Astrocyte of the cerebellum (primary cell): Measurements from ENCODE around the gene IL18.
A peak's percentile ranks its signal among the peaks of the same experiment; 100 is the strongest.

ENCODE experiments used
- DNase-seq: peaks from one replicate; pipeline ENCODE4 v3.0.0-alpha.2; 2011; ENCODE audit warnings: low read depth
- H3K4me3 ChIP-seq: 2 replicates; pipeline ENCODE4 v1.5.1; 2011; ENCODE audit warnings: mild to moderate bottlenecking, low read depth, low read length, moderate library complexity
- in situ Hi-C: cut with HindIII; loops from 2 replicates; pipeline ENCODE4 v1.10.0; 2017; ENCODE audit warnings: low sequenced_read_pairs
- TF ChIP-seq, protein P1 (sequence below): IDR thresholded peaks from 2 replicates; pipeline ENCODE4 v1.5.1; 2012; ENCODE audit warnings: low read length, low read depth, moderate library complexity, mild to moderate bottlenecking; ENCODE audit errors: missing control alignments

Gene IL18

DNA sequence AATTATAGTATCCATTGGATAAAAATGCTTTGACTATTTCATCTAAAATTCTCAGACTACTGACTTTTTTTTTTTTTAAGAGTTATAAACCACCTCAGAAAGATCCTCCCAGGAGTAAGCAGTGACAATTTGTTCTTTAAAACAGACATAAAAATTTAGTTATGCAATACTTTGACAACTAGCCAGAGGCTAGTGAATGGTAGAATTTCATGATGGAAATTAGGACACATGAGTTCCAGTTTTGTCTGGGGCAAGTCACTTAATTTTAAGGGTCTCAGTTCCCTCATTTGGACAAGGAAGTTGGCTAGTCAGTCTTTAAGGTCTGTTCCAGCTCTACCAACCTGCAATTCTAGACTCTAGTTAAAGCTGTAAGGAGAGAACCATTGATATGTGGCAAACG lies 2.9 kb downstream of the IL18 start:
- H3K4me3 ChIP-seq: no peak overlapping the region
- TF ChIP-seq, protein P1, sequence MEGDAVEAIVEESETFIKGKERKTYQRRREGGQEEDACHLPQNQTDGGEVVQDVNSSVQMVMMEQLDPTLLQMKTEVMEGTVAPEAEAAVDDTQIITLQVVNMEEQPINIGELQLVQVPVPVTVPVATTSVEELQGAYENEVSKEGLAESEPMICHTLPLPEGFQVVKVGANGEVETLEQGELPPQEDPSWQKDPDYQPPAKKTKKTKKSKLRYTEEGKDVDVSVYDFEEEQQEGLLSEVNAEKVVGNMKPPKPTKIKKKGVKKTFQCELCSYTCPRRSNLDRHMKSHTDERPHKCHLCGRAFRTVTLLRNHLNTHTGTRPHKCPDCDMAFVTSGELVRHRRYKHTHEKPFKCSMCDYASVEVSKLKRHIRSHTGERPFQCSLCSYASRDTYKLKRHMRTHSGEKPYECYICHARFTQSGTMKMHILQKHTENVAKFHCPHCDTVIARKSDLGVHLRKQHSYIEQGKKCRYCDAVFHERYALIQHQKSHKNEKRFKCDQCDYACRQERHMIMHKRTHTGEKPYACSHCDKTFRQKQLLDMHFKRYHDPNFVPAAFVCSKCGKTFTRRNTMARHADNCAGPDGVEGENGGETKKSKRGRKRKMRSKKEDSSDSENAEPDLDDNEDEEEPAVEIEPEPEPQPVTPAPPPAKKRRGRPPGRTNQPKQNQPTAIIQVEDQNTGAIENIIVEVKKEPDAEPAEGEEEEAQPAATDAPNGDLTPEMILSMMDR: no peak
- no peak for DNase-seq
- in situ Hi-C loops: no loop called here

DNA sequence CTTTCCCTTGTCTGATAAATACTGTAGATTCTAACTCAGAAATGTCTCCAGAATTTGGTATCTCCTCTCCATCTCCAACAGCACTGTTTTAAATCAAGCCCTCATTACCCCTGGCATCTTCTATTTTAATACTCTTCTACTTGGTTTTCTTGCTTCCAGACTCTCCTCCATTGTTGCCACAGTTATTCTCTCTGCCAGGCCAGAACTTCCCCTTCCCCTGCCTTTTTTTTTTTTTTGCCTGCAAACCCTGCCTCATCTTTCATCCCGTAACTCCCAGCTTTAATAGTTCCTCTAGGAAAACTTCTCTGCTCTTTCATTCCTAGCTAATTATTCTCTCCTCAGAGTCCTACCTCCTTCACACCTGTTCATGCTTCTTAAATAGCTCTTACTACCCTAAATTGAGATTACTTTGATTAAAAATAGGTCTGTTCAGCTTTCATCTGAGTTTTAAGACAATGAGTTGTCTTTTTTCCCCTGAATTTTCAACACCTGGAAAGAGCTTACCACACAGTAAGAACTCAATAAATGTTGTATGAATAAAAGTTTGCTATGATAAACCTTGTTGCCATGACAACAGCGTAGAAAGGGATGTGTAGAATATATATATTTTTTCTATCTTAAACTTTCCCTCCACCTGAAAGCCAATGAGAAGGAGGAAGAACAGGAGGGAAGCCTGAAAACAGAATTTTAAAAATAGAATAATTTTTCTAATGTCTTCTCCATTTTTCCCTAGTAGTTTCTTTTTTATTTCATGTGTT lies 3.6 kb downstream of the IL18 start:
- in situ Hi-C loops: no loop called here
- DNase-seq: no peak
- TF ChIP-seq, protein P1: no peak
- no peak overlapping the region for H3K4me3 ChIP-seq

DNA sequence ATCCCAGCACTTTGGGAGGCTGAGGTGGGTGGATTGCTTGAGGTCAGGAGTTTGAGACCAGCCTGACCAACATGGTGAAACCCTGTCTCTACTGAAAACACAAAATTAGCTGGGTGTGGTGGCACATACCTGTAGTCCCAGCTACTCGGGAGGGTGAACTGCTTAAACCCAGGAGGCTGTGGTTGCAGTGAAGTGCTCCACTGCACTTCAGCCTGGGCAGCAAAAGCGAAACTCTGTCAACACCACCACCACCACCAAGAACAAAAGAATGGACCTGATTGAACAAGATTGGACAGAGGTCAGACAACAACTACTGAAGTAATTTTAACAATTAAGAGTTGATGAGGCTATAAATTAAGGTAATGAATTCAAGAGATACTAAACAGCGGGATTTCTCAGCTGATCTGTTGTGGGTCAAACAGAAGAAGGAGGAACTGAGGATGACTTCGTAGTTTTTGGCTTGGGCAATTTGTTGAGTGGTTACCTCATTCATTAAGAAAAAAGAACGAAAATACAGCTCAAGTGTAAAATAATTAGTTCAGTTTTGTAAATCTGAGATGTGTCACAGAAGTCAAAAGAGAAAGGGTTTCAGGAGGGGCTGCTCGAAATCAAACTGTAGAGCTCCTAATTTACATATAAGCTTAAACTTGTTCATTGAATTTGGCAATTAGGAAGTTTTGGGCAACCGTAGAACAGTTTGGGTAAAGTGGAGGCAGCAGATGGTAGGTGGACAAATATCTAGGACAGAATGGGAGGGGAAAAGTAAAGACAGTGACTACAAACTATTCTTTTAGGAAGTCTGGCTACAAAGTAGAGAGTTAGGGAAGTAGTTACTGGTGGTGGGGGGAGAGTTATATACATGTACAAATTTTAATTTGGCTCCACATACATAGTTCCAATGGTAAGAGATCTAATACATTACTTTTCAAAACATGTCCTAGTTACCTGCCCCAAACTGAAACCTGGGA lies 4.5 kb downstream of the IL18 start:
- TF ChIP-seq, protein P1: no peak
- H3K4me3 ChIP-seq: no peak overlapping the region
- no peak for DNase-seq
- in situ Hi-C loops: no loop called here

DNA sequence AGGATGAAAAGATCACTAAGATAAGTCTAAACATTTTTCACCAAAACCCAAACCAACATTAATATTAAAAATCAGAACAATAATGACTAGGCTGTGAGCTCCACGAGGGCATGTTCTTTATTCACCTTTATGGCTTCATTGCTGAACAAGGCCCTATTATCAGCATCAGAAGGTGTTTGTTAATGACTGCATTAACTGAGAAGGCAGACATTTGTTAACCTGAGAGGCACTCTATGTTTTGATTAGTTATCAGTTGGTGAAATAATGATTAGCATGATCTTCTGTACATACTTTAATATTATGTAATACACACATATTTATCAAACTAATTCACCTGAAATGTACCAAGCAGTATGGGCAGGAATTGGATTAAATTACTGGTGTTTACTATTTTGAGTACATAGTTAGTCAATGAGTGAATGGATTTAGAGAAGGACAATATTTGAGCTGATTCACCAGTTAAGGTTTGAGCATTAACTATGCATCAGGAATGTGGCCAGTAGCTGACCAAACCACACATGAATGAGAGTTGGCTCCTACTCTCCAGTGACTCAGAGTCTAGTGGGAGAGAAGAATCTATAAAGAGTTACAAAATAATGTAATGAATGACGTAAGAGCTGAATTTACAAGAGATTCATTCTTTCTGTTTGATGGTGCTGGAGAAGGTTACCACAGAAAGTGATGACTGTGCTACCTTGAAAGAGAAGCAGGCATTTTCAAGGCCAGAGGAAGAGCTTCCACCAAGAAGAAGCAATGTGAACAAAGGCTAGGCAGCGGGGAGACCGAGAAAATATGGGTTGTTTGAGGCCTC lies 6.7 kb downstream of the IL18 start:
- no peak overlapping the region for H3K4me3 ChIP-seq
- DNase-seq: peak; percentile 99
- TF ChIP-seq, protein P1: no peak
- in situ Hi-C loops: no loop called here

DNA sequence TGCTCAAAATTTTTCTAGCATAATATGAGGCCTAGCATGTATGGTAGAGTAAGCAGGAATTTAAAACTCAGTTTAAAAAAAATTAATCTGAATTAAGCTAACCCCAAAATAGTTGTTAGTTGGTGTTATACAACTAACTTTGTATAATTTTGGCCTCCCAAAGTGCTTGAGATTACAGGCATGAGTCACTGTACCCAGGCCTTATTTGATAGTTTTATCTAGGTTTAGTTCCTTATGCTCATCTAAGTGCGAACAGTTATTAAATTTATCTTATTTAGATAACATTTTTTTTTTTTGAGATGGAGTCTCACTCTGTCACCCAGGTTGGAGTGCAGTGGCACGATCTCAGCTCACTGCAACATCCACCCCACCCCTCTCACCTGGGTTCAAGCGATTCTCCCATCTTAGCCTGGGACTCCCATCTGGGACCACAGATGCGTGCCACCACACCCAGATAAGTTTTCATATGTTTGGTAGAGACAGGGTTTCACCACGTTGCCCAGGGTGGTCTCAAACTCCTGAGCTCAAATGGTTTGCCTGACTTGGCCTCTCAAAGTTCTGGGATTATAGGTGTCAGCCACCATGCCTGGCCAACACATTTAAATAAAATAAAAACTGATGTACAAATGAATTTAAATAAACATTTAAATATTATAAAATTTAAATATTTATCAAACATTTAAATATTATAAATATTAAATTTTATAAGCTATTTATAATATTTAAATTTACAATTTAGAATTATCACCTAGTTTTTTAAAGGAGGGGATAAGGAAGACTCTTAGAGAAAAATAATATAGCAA lies 7.5 kb downstream of the IL18 start:
- no peak for DNase-seq
- in situ Hi-C loops: no loop called here
- TF ChIP-seq, protein P1: no peak

More for the DNA sequence above, 7.5 kb downstream of the IL18 start:
- H3K4me3 ChIP-seq: no peak overlapping the region
